WI38 (cell line): ENCODE results near the gene SLC19A2.
A peak's percentile ranks its signal among the peaks of the same experiment; 100 is the strongest.
"Not testable (repeated sequence)": the region's sequence is repeated elsewhere in the genome, so short reads cannot be mapped to it uniquely, and the experiment has no call there.

Experiments
- H3K4me3 ChIP-seq: 2 replicates; pipeline ENCODE4 v1.5.1; 2011; ENCODE audit warnings: low read depth, mild to moderate bottlenecking, control low read depth, low read length
- CTCF ChIP-seq: IDR thresholded peaks from 2 replicates; pipeline ENCODE4 v1.5.1; 2012; ENCODE audit warnings: low read depth, mild to moderate bottlenecking, control low read depth, low read length

SLC19A2 gene

GRCh38 chr1:169485431-169486280, at the start of gene SLC19A2:
SLC19A2 (minus strand) TSS chr1:169485944; CDS start chr1:169485766, 178 bp downstream.
- TF ChIP-seq CTCF: no peak
- H3K4me3 ChIP-seq: peak within 1 kb of the TSS; percentile 79

GRCh38 chr1:169534653-169535052, 48.9 kb upstream of the SLC19A2 start:
- TF ChIP-seq CTCF: no peak
- H3K4me3 ChIP-seq: no peak overlapping the region

- H3K4me3 ChIP-seq: not testable (repeated sequence)
These were observed 47.9 kb upstream of the SLC19A2 start for GRCh38 chr1:169533528-169534190.

- no peak for TF ChIP-seq CTCF
- H3K4me3 ChIP-seq: no peak overlapping the region
These were observed 44.7 kb upstream of the SLC19A2 start for GRCh38 chr1:169530448-169530847.

- H3K4me3 ChIP-seq: no peak overlapping the region
- no peak for TF ChIP-seq CTCF
These were observed 43.4 kb upstream of the SLC19A2 start for GRCh38 chr1:169529068-169529642.

- H3K4me3 ChIP-seq: no peak overlapping the region
- no peak for TF ChIP-seq CTCF
These were observed 42.7 kb upstream of the SLC19A2 start for GRCh38 chr1:169528215-169529067.
